Stimulated activated CD8-positive, alpha-beta memory T cell treated with anti-CD3 and anti-CD28 coated beads, Interleukin-4, amount 100 ng/mL, for 4 hours (primary cell): Measurements from ENCODE around the gene ADAR.

Source experiments
- DNase-seq, 2 donors: peaks; one replicate each; pipeline ENCODE4 v3.0.0-alpha.2; 2020; ENCODE audit warnings: low read depth in 2 of 2, low spot score in 1 of 2

Gene ADAR

GRCh38 chr1:154533952-154534844, 73.8 kb downstream of the ADAR start:
- DNase-seq, result no peak
